ENCODE data around the gene GPR84. TPM values are rescaled to one million over a fixed set of nuclear protein-coding genes. Genes with fewer than 3 reads are reported as not detected.

GPR84 gene
- total RNA-seq, 3 donors from 2014 or later: 0.13 to 0.49 TPM; not detected in 1

GRCh38 chr12:54386403-54387113 is 22.3 kb upstream of the GPR84 start:
- Mint-ChIP-seq H3K27me3 (ENCODE audit: low read depth) (no peaks in the 10 kb centered on the region), H3K4me3 (no peak overlapping the region), H3K9me3 (no peaks in the 10 kb centered on the region), H3K4me1 (ENCODE audit: low read depth) (peaks cover 30% of the 10 kb centered on the region), H3K36me3 (ENCODE audit: insufficient read depth) (no peaks in the 10 kb centered on the region)
- ATAC-seq (no peak), DNase-seq (no peak)

GRCh38 chr12:54385251-54385914 is 21.1 kb upstream of the GPR84 start:
- peaks cover 29% of the 10 kb centered on the region for H3K4me1 Mint-ChIP-seq (ENCODE audit: low read depth)
- H3K36me3 Mint-ChIP-seq (ENCODE audit: insufficient read depth): no peaks in the 10 kb centered on the region
- H3K27me3 Mint-ChIP-seq (ENCODE audit: low read depth): no peaks in the 10 kb centered on the region

GRCh38 chr12:54384591-54385041 is 20.3 kb upstream of the GPR84 start, which contains the start of gene ZNF385A:
Gene ZNF385A (minus strand): TSS chr12:54384733. CDS start chr12:54384514, 219 bp downstream.
- peaks cover 25% of the 10 kb centered on the region for H3K4me1 Mint-ChIP-seq (ENCODE audit: low read depth)
- DNase-seq: no peak

More at GRCh38 chr12:54385251-54385914, 21.1 kb upstream of the GPR84 start:
- Mint-ChIP-seq H3K4me3 (no peak overlapping the region), H3K9me3 (no peaks in the 10 kb centered on the region)
- no peak for DNase-seq
- no peak for ATAC-seq

GRCh38 chr12:54383041-54383609 is 18.8 kb upstream of the GPR84 start:
- Mint-ChIP-seq H3K27me3 (ENCODE audit: low read depth) (no peaks in the 10 kb centered on the region), H3K36me3 (ENCODE audit: insufficient read depth) (no peaks in the 10 kb centered on the region), H3K4me3 (no peak overlapping the region), H3K9me3 (no peaks in the 10 kb centered on the region), H3K4me1 (ENCODE audit: low read depth) (peaks cover 25% of the 10 kb centered on the region)
- DNase-seq (no peak), ATAC-seq (peak; percentile 53 to 67)

More at GRCh38 chr12:54384591-54385041, 20.3 kb upstream of the GPR84 start, which contains the start of gene ZNF385A:
- Mint-ChIP-seq H3K36me3 (ENCODE audit: insufficient read depth) (no peaks in the 10 kb centered on the region), H3K4me3 (no peak within 1 kb of the TSS), H3K27me3 (ENCODE audit: low read depth) (no peaks in the 10 kb centered on the region), H3K9me3 (no peaks in the 10 kb centered on the region)
- no peak for ATAC-seq

- no peak for ATAC-seq
- no peaks in the 10 kb centered on the region for H3K27me3 Mint-ChIP-seq (ENCODE audit: low read depth)
Measured at GRCh38 chr12:54381136-54381535, 16.9 kb upstream of the GPR84 start.

GRCh38 chr12:54379398-54380201 is 15.3 kb upstream of the GPR84 start:
- Mint-ChIP-seq H3K27me3 (ENCODE audit: low read depth) (no peaks in the 10 kb centered on the region), H3K9me3 (no peaks in the 10 kb centered on the region), H3K4me1 (ENCODE audit: low read depth) (peaks cover 16% of the 10 kb centered on the region), H3K4me3 (peak overlapping the region; percentile 62), H3K36me3 (ENCODE audit: insufficient read depth) (no peaks in the 10 kb centered on the region)
- peak; percentile 87 for DNase-seq
- peak; percentile 94 to 95 for ATAC-seq

More at GRCh38 chr12:54381136-54381535, 16.9 kb upstream of the GPR84 start:
- Mint-ChIP-seq H3K4me3 (no peak overlapping the region), H3K36me3 (ENCODE audit: insufficient read depth) (no peaks in the 10 kb centered on the region), H3K9me3 (no peaks in the 10 kb centered on the region), H3K4me1 (ENCODE audit: low read depth) (peaks cover 17% of the 10 kb centered on the region)
- no peak for DNase-seq

GRCh38 chr12:54378796-54379397 is 14.6 kb upstream of the GPR84 start:
- H3K27me3 Mint-ChIP-seq (ENCODE audit: low read depth): no peaks in the 10 kb centered on the region
- DNase-seq (no peak), ATAC-seq (peak in 1 of 2 donors; percentile 72)
- no peaks in the 10 kb centered on the region for H3K36me3 Mint-ChIP-seq (ENCODE audit: insufficient read depth)
- H3K4me3 Mint-ChIP-seq: peak overlapping the region; percentile 37
- H3K9me3 Mint-ChIP-seq: no peaks in the 10 kb centered on the region
- peaks cover 13% of the 10 kb centered on the region for H3K4me1 Mint-ChIP-seq (ENCODE audit: low read depth)

GRCh38 chr12:54377797-54378515 is 13.7 kb upstream of the GPR84 start:
- H3K4me3 Mint-ChIP-seq: peak overlapping the region; percentile 13
- no peaks in the 10 kb centered on the region for H3K27me3 Mint-ChIP-seq (ENCODE audit: low read depth)
- no peak for DNase-seq
- H3K36me3 Mint-ChIP-seq (ENCODE audit: insufficient read depth): no peaks in the 10 kb centered on the region
- peaks cover 12% of the 10 kb centered on the region for H3K4me1 Mint-ChIP-seq (ENCODE audit: low read depth)
- no peak for ATAC-seq
- H3K9me3 Mint-ChIP-seq: no peaks in the 10 kb centered on the region

GRCh38 chr12:54377007-54377406 is 12.7 kb upstream of the GPR84 start:
- no peaks in the 10 kb centered on the region for H3K9me3 Mint-ChIP-seq
- no peak for ATAC-seq
- H3K27me3 Mint-ChIP-seq (ENCODE audit: low read depth): no peaks in the 10 kb centered on the region
- no peak overlapping the region for H3K4me3 Mint-ChIP-seq
- peaks cover 14% of the 10 kb centered on the region for H3K4me1 Mint-ChIP-seq (ENCODE audit: low read depth)
- no peaks in the 10 kb centered on the region for H3K36me3 Mint-ChIP-seq (ENCODE audit: insufficient read depth)
- DNase-seq: no peak

GRCh38 chr12:54376596-54376995 is 12.3 kb upstream of the GPR84 start:
- Mint-ChIP-seq H3K27me3 (ENCODE audit: low read depth) (no peaks in the 10 kb centered on the region), H3K4me1 (ENCODE audit: low read depth) (peaks cover 18% of the 10 kb centered on the region), H3K9me3 (no peaks in the 10 kb centered on the region), H3K4me3 (no peak overlapping the region), H3K36me3 (ENCODE audit: insufficient read depth) (no peaks in the 10 kb centered on the region)
- ATAC-seq (no peak), DNase-seq (no peak)

GRCh38 chr12:54375259-54375579 is 10.9 kb upstream of the GPR84 start:
- DNase-seq (no peak), ATAC-seq (no peak)
- Mint-ChIP-seq H3K4me3 (no peak overlapping the region), H3K4me1 (ENCODE audit: low read depth) (peaks cover 21% of the 10 kb centered on the region), H3K27me3 (ENCODE audit: low read depth) (no peaks in the 10 kb centered on the region), H3K36me3 (ENCODE audit: insufficient read depth) (no peaks in the 10 kb centered on the region), H3K9me3 (no peaks in the 10 kb centered on the region)

GRCh38 chr12:54374562-54375258 is 10.4 kb upstream of the GPR84 start:
- Mint-ChIP-seq H3K9me3 (no peaks in the 10 kb centered on the region), H3K36me3 (ENCODE audit: insufficient read depth) (no peaks in the 10 kb centered on the region), H3K4me1 (ENCODE audit: low read depth) (peaks cover 20% of the 10 kb centered on the region), H3K27me3 (ENCODE audit: low read depth) (no peaks in the 10 kb centered on the region), H3K4me3 (no peak overlapping the region)
- ATAC-seq: no peak
- no peak for DNase-seq

All from activated T-cell treated with anti-CD3 and anti-CD28 coated beads, Interleukin-2, amount 50 U/mL, for 4 hours (primary cell).